GM12872 (cell line): ENCODE data around the gene FOXJ3.

Experiments used
- TF ChIP-seq, protein P1 (sequence below): IDR thresholded peaks from 3 replicates; pipeline ENCODE4 v1.5.1; 2011; ENCODE audit warnings: low read depth, mild to moderate bottlenecking, low read length, moderate library complexity; ENCODE audit not compliant: insufficient read depth

Gene FOXJ3

GRCh38 chr1:42250164-42250563, 84.9 kb downstream of the FOXJ3 start:
- TF ChIP-seq, protein P1, sequence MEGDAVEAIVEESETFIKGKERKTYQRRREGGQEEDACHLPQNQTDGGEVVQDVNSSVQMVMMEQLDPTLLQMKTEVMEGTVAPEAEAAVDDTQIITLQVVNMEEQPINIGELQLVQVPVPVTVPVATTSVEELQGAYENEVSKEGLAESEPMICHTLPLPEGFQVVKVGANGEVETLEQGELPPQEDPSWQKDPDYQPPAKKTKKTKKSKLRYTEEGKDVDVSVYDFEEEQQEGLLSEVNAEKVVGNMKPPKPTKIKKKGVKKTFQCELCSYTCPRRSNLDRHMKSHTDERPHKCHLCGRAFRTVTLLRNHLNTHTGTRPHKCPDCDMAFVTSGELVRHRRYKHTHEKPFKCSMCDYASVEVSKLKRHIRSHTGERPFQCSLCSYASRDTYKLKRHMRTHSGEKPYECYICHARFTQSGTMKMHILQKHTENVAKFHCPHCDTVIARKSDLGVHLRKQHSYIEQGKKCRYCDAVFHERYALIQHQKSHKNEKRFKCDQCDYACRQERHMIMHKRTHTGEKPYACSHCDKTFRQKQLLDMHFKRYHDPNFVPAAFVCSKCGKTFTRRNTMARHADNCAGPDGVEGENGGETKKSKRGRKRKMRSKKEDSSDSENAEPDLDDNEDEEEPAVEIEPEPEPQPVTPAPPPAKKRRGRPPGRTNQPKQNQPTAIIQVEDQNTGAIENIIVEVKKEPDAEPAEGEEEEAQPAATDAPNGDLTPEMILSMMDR = no peak

DNA sequence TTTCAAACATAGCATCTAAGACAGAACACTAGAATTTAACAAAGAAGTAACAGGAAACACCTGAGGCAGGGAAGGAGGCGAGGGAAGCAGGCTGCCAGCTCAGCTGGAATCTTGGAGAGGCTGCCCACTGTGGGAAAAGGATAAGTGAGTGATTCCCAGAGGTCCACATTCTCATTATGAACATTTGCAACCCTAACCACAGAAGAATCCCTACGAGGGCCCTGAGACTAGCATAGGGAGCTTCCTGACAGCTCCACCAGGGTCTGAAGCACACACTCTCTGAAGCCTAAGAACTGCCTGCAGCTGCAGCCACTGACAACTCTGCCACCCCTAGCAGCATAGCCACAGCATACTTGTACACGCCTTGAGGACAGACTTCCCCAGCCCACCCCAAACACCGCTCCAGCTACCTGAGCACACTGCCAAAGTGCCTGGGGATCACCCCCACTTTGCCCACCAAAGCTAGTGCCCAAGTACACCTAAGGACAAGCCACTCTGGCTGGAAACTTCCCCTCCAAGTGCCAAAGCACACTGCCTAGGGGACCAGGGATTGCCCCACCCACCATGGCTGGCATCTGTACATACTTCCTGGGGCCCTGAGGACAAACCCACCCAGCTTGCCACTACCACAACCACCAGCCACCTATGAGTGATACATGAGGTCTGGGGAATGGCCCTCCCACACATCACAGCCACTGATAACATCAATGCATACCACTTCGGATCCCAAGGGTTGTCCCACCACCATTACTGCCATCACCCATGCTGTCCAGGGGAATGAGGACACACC, 93.9 kb downstream of the FOXJ3 start:
- TF ChIP-seq, protein P1 = no peak

DNA sequence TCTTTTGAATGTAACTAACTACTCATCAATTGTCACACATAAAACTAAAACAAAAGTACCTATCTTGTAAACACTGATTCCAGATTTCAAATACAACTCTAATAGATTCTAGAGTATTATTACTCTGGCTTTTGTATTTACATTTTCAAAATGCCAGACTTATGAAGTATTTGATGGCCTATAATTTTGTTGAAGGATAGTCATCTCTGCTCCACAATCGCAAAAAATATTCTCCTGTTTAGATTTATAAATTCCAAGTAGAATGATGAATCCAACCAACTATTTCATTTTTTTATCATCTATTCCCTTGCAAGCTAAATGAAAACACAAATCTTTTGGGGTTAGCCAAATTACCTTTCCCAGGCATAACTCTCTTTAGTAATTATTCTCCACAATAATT, 95.5 kb downstream of the FOXJ3 start:
- TF ChIP-seq, protein P1 = no peak

GRCh38 chr1:42239041-42239440, 96.0 kb downstream of the FOXJ3 start:
- TF ChIP-seq, protein P1 = no peak

GRCh38 chr1:42231253-42231652, 103.8 kb downstream of the FOXJ3 start:
- TF ChIP-seq, protein P1 = no peak

DNA sequence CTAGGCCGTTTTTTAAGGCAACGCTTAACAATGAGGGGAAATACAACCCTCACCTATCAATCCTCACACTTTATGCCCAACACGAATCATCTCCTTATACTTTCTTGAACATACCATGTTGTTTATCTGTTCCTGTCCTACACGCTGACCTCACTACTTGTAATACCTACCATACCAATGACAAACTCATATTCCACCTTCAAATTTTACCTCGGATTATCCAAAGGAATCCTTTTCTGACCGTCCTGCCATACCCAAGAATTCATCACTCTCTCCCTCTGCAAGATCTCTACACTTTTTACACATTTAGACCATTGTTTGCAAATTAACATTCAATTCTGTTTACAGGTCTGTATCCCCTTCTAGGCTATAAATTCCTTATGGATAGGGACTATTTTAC, 106.1 kb downstream of the FOXJ3 start:
- TF ChIP-seq, protein P1 = no peak

DNA sequence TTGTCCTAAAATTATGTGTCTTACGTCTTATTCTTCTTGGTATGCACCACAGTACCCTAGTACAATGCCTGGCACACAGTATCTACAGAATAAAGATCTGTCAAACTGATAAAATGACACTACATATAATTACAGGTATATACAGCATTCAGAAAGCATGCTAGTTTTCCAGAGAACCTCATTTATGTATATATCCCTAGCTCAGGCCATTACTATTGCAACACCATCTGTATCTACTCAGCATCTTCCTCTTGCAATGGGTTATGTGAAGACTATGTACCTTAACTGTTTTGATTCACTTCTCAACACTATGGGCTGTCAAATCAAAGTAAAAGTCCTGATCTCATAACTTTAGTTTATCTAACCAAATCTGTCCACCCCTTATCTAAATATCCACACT, 112.0 kb downstream of the FOXJ3 start:
- TF ChIP-seq, protein P1 = no peak
